HS-27A (cell line): ENCODE results near the gene CCDC91.

ENCODE experiments used
- DNase-seq: peaks from one replicate; pipeline ENCODE4 v3.0.0-alpha.2; 2012; ENCODE audit warnings: low read depth, missing footprints

The CCDC91 gene, protein sequence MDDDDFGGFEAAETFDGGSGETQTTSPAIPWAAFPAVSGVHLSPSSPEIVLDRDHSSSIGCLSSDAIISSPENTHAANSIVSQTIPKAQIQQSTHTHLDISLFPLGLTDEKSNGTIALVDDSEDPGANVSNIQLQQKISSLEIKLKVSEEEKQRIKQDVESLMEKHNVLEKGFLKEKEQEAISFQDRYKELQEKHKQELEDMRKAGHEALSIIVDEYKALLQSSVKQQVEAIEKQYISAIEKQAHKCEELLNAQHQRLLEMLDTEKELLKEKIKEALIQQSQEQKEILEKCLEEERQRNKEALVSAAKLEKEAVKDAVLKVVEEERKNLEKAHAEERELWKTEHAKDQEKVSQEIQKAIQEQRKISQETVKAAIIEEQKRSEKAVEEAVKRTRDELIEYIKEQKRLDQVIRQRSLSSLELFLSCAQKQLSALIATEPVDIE

DNA sequence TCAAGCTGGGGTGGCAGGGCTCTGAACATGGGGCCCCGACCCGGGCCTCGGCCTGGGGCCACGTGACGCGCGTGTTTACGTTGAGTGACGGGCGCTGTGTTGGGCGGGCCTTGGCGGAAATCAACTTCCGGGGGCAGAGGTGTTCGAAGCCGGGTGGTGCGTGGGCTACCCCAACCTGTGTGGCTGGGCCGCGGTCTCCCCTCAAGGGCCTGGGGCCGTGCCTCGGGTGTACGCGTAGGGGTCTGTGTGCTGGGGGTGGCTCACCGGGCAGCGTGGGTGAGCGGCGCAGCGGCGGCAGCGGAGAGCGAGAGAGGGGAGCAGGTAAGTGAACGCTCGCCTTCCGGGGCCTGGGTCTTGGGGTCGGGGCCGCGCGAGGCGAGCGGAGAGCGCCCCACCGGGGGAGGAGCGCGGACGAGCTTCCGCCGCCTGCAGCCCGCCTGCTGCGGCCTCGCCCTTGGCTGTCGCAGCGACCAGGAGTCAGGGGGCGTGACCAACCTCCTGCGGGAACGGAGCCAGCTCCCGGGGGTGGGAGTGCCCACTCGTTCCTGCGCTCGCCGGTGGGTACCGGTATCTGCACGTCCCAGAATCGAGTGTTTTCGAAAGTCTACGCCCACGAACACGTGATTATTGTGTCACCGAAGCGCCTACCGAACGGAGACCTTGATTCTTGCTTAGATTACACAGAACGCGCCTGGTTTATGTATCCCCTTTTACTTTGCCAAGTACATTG lies at the start of gene CCDC91:
CCDC91 (plus strand) TSS at position 136 of the 730 bp plus-strand sequence. CDS start 66,760 bp downstream, outside the sequence.
- DNase-seq, result peak; percentile 88

DNA sequence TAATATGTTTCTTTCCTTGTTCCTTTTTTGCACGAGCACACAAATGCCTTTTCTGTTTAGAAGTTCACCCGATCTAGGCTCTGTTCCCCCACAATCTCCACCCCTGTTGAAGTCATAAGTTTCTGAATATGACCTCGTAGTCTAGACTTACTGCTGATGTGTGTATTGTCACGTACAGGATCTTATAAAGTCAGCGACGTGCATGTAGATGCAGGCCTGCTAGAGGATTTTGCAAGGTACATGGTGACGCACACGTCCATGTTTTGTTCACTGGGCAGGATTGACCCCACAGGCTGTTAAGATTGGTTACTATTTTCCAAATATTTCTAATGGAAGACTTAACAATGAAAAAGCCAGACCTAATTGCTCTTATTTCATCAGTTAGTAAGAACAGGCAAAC lies 46.2 kb upstream of the CCDC91 start:
- DNase-seq, result no peak

GRCh38 chr12:28144532-28144931 lies 45.7 kb upstream of the CCDC91 start:
- DNase-seq, result no peak

GRCh38 chr12:28145216-28145615 lies 45.0 kb upstream of the CCDC91 start:
- no peak for DNase-seq

GRCh38 chr12:28149279-28149678 lies 41.0 kb upstream of the CCDC91 start:
- DNase-seq, result no peak

GRCh38 chr12:28156362-28156761 lies 33.9 kb upstream of the CCDC91 start:
- no peak for DNase-seq

DNA sequence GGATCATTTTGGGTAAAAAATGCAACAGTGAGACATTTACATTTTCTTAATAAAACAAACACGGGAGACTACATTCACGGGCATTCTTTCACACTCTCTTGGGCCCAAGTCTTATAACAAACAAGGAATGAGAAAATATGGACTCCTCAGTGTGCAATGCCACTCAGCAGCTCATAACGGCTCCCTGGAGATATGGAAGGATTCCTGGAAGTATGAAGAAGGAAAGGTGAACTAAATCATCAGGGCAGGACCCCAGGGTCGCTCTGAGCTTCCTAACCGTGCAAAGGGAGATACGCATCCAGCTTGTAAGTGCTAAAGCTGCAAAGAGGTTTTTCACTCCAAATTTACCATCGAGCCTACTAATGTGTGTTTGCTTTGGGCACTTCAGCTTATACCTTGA lies 33.5 kb upstream of the CCDC91 start:
- no peak for DNase-seq

- no peak for DNase-seq
Measured at GRCh38 chr12:28158353-28158752, 31.9 kb upstream of the CCDC91 start.

DNA sequence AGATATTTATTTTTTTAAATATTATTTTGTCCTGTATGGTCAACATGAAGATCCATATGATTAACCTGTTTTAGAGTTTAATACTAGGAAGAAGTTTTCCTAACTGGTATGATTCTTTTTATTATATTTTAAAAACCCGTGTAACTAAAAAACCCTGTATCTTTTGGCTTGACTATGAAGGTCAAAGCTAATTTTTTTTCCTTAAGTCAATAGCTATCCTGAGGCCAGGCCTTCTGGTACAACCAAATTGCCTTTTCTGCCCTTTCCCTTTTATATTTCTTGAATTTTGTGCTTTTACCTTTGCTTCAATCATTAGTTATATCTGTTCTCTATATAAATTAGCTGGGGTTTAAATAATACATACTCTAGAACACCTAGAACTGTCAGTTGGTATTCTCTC lies 30.6 kb upstream of the CCDC91 start:
- no peak for DNase-seq

DNA sequence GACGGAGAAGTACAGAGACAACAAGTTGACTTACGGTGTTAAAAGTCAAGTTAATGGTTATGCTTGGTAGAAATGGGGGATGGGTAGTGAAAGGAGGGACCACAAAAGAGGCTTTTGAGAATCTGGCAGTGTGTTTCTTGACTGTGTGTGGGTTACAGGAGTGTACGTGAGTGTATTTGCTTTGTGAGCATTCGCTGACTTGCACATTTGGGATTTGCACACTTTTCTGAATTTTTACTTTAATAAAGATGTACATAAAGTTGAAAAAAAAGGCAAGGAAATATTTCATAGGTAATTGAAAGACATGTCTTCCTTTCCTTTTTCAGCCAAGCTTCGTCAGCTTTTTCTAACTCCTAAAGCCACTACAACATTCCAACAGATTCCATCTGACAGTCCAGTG lies 28.6 kb upstream of the CCDC91 start:
- DNase-seq, result no peak

GRCh38 chr12:28162697-28163096 lies 27.6 kb upstream of the CCDC91 start:
- DNase-seq, result no peak

- DNase-seq, result no peak
Measured at GRCh38 chr12:28164644-28165275, 25.5 kb upstream of the CCDC91 start.

DNA sequence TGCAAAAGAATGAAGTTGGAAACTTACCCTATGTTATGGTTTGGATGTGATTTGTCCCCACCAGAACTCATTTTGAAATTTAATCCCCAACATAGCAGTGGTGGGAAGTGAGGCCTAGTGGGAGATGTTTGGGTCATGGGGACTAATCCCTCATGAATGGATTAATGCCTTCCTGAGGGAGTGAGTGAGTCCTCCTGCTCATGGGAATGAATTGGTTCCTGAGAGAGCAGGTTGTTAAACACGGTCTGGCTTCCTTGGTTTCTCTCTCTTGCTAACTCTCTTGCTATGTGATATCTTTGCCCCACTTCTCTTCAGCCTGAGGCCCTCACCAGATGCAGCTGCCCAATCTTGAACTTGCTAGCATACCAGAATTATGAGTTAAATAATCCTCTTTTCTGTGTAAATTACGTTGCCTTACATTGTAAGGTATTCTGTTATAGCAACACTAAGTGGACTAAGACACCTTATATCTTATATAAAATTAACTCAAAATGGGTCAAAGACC lies 22.2 kb upstream of the CCDC91 start:
- DNase-seq, result no peak

DNA sequence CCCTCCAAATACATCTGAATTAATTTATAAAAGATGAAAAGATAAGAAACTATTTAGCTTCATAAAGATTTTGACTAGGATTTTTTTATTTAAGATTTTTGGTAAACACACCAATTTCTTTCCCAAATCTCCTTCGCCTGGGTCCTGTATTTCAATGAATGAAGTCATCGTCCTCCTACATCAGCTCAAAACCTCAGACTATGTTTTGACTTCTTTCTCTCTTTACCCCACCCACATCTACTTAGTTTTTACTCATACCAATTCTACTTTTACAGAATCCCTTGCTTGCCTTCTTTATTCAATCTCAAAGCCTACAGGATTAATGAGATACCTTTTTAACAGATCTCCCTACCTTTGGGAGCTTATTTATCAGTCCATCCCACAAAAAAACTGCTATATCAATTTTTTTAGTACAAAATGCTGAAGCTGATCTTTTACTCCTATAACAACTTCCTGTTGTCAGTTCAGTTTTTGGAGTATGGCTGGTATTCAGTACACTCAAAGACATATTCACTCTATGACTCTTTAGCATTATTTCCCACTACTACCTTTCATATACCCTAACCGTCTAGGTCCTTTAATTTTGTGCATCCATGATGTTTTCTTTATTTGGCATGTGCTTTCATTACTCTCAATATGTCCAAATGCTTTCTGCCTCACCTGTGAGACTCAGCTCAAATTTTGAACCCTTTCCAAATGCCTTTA lies 18.7 kb upstream of the CCDC91 start:
- DNase-seq, result no peak

GRCh38 chr12:28172434-28173030 lies 17.7 kb upstream of the CCDC91 start:
- DNase-seq, result peak; percentile 69

- DNase-seq, result no peak
Measured at GRCh38 chr12:28173440-28173839, 16.8 kb upstream of the CCDC91 start.

DNA sequence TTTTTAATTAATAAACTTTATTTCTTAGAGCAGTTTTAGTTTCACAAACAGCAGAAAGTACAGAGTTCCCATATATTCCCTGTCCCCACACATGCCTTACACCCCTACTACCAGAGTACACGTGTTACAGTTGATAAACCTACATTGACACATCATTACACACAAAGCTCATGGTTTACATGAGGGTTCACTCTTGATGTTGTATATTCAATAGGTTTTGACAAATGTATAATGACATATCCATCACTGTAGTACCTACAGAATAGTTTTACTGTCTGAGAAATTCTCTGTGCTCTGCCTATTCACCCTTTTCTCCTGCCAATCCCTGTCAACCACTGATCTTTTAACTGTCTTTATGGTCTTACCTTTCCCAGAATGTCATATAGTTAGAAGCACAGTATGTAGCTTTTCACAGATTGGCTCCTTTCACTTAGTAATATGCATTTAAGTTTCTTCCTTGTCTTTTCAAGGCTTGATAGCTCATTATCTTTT lies 15.1 kb upstream of the CCDC91 start:
- no peak for DNase-seq

DNA sequence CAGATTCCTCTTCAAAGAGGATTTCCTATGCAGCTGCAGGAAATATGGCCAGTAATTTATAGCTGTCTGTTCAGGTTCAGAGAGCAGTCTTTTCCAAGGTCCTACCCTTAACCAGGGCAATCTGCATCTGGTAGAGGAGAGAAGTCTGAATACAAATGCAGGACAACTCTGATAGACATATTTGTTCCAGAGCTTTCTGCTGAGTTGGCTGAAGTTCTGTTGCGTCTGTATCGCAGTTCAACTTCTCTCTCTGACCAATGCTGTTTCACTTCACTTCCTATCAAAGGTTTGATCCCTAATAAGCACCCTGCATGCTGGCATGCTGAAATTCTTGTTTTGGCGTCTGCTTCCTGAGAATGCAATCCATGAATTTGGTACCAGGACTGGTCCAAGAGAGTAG lies 14.0 kb upstream of the CCDC91 start:
- DNase-seq, result no peak

DNA sequence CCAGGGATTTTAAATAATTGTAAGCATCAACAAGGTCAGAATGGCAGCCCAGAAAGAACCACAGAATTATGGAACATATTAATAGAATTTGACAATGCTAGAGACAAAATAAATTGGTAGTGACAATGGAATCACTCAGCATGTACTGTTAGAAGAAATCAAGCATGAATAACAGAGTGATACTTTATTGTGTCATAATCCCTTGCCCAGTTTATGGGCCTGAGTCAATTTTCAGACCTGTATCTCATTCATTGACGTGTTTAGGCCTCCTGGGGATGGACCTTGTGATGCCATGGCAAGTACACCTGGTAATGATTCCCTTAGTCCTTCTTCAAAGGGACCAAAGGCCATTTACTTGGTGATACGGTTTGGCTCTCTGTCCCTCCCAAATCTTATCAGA lies 12.8 kb upstream of the CCDC91 start:
- no peak for DNase-seq

GRCh38 chr12:28177905-28178304 lies 12.4 kb upstream of the CCDC91 start:
- no peak for DNase-seq

DNA sequence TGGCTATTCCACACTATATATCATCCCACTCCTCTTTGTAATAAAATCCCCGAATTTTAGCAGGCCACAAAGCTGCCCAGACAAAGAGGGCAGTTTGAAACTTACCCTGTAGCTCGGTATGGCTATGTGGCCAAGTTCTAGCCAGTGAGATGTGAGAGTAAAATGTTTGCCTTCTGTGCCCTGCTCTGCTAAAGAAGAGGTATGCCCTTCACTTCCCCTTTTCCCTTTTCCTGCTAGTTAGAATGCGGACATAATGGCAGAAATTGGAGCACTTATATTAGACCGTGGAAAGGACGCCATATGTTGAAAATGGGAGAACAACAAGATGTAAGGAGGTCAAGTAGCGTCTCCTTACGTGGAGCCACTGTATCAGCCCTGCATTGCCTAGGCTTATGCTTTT lies 11.5 kb upstream of the CCDC91 start:
- DNase-seq, result no peak
